Endothelial cell of umbilical vein (primary cell): Measurements from ENCODE around the gene SPC25. TPM values are rescaled to one million over a fixed set of nuclear protein-coding genes. Genes with fewer than 3 reads are reported as not detected.

Source experiments
- BruUV-seq: library from RNA; stranded (reverse); fragments of 400-500 nt; replicated peaks from 2 replicates; lab custom pipeline; 2021; lab: Mats Ljungman, UMichigan
- CTCF ChIA-PET: fragments of 300-600, 350-600 bp; sonication (Branson Sonifier 250); formaldehyde crosslinking; loops from one replicate; lab custom pipeline; 2021; ENCODE audit warnings: antibody characterized with exemption, inconsistent platforms; lab: Charles Lee
- POLR2A ChIA-PET: fragments of 300-600, 350-600 bp; sonication (Branson Sonifier 250); formaldehyde crosslinking; loops from one replicate; lab custom pipeline; 2021; ENCODE audit warnings: antibody characterized with exemption, inconsistent platforms; lab: Charles Lee
- DNase-seq: peaks from one replicate; pipeline ENCODE4 v3.0.0-alpha.2; 2011; ENCODE audit warnings: low read depth, low spot score
- FAIRE-seq: peaks from 2 replicates; lab custom pipeline; 2011; peaks lifted over from hg19 to GRCh38; lab: Jason Lieb, UNC
- H2AFZ ChIP-seq: 2 replicates; pipeline ENCODE4 v1.6.0; 2012; ENCODE audit warnings: low read depth, low read length, control low read depth, inconsistent platforms
- H3K27ac ChIP-seq: 2 replicates; pipeline ENCODE4 v1.5.1; 2011; ENCODE audit warnings: low read depth, mild to moderate bottlenecking, control low read depth, low read length, moderate library complexity; ENCODE audit not compliant: insufficient read depth
- H3K27me3 ChIP-seq, 2 experiments: 2 replicates each; pipeline versions ENCODE4 v1.6.0 to v1.6.1; 2011; ENCODE audit warnings: low read length in 2 of 2, mixed read lengths in 1 of 2; ENCODE audit not compliant: control insufficient read depth in 2 of 2, insufficient read depth in 2 of 2
- H3K36me3 ChIP-seq, 2 experiments: 2 replicates in 1 of 2; 3 replicates in 1 of 2; pipeline ENCODE4 v1.5.1; 2011; ENCODE audit warnings: low read length in 2 of 2, mild to moderate bottlenecking in 1 of 2, moderate library complexity in 1 of 2; ENCODE audit not compliant: control insufficient read depth in 2 of 2, insufficient read depth in 2 of 2; ENCODE audit errors: extremely low read depth in 1 of 2
- H3K4me1 ChIP-seq: 3 replicates; pipeline ENCODE4 v1.5.1; 2011; ENCODE audit warnings: mild to moderate bottlenecking, low read length; ENCODE audit not compliant: control insufficient read depth, insufficient read depth; ENCODE audit errors: extremely low read depth
- H3K4me2 ChIP-seq: 2 replicates; pipeline ENCODE4 v1.6.1; 2011; ENCODE audit warnings: low read length, control low read depth, mixed read lengths; ENCODE audit not compliant: insufficient read depth
- H3K4me3 ChIP-seq, 3 experiments: fragments of 200-600 bp in 1 of 3; sonication (generic), shearing (Covaris generic) in 1 of 3; replicated peaks in 1 of 3; 2 replicates each; pipeline ENCODE4 v1.5.1; 2011 to 2016; ENCODE audit warnings: control low read depth in 3 of 3, low read length in 3 of 3, mild to moderate bottlenecking in 2 of 3, inconsistent platforms in 1 of 3, low read depth in 1 of 3, moderate library complexity in 1 of 3; ENCODE audit not compliant: insufficient read depth in 1 of 3
- H3K79me2 ChIP-seq: 2 replicates; pipeline ENCODE4 v1.6.0; 2012; ENCODE audit warnings: low read length, inconsistent platforms; ENCODE audit not compliant: control insufficient read depth, insufficient read depth
- H3K9ac ChIP-seq: replicated peaks from 2 replicates; pipeline ENCODE3; 2011; ENCODE audit warnings: low read length, control low read depth; ENCODE audit not compliant: insufficient read depth; ENCODE audit errors: extremely low read depth
- H3K9me1 ChIP-seq: replicated peaks from 3 replicates; pipeline ENCODE4 v1.6.0; 2011; ENCODE audit warnings: mild to moderate bottlenecking, low read length; ENCODE audit not compliant: control insufficient read depth, insufficient read depth; ENCODE audit errors: extremely low read depth
- H3K9me3 ChIP-seq: replicated peaks from 2 replicates; pipeline ENCODE4 v1.5.1; 2012; ENCODE audit warnings: low read length, inconsistent platforms; ENCODE audit not compliant: control insufficient read depth, insufficient read depth
- H4K20me1 ChIP-seq: replicated peaks from 2 replicates; pipeline ENCODE3; 2011; ENCODE audit warnings: mild to moderate bottlenecking, low read length; ENCODE audit not compliant: control insufficient read depth, insufficient read depth; ENCODE audit errors: extremely low read depth
- EZH2 ChIP-seq: IDR thresholded peaks from 2 replicates; pipeline ENCODE4 v1.6.1; 2012; ENCODE audit warnings: borderline replicate concordance, low read depth, mild to moderate bottlenecking, moderate library complexity, low read length, inconsistent platforms; ENCODE audit not compliant: severe bottlenecking
- FOS ChIP-seq: IDR thresholded peaks from 2 replicates; pipeline ENCODE4 v1.6.1; 2011; ENCODE audit warnings: mild to moderate bottlenecking, low read length, moderate library complexity, borderline replicate concordance; ENCODE audit not compliant: insufficient read depth
- GATA2 ChIP-seq: IDR thresholded peaks from 2 replicates; pipeline ENCODE4 v1.7.0; 2011; ENCODE audit warnings: low read depth, mild to moderate bottlenecking, moderate library complexity, mixed read lengths, low read length; ENCODE audit not compliant: insufficient read length, insufficient read depth
- JUN ChIP-seq: IDR thresholded peaks from 2 replicates; pipeline ENCODE4 v1.6.1; 2011; ENCODE audit warnings: borderline replicate concordance, low read depth; ENCODE audit not compliant: insufficient read length, insufficient read depth
- MYC ChIP-seq: IDR thresholded peaks from one replicate; pipeline ENCODE4 v1.6.1; 2011; ENCODE audit warnings: mild to moderate bottlenecking, low read depth, low read length
- POLR2A ChIP-seq: IDR thresholded peaks from 2 replicates; pipeline ENCODE4 v1.6.1; 2012; ENCODE audit warnings: low read depth, mild to moderate bottlenecking, control low read depth, low read length
- POLR2AphosphoS5 ChIP-seq: IDR thresholded peaks from 2 replicates; pipeline ENCODE4 v1.6.1; 2012; ENCODE audit warnings: low read depth, mild to moderate bottlenecking, control low read depth, low read length, moderate library complexity; ENCODE audit not compliant: insufficient read depth
- dilution Hi-C: fragments of 300-500 bp; cut with MboI; formaldehyde crosslinking; loops from one replicate; pipeline ENCODE4 v1.15.0; 2019; ENCODE audit warnings: low sequenced_read_pairs; ENCODE audit not compliant: extremely low pct_ligation_motif_present
- intact Hi-C: fragments of 100-400 bp; cut with micrococcal nuclease; formaldehyde crosslinking; loops from one replicate; pipeline ENCODE4 v1.10.0; 2022
- polyA plus RNA-seq, 4 experiments: library from polyadenylated mRNA; depleted of rRNA in 3 of 4; stranded (reverse) in 3 of 4; unstranded in 1 of 4; fragments of >200 nt; gene quantifications; 2 replicates each; pipeline versions ENCODE4 v1.2.1 to v1.2.3, GENCODE V29; 2011 to 2012; ENCODE audit warnings: missing spikeins in 1 of 4
- total RNA-seq: library from RNA; stranded (reverse); gene quantifications from 2 replicates; pipeline ENCODE4 v1.2.3, GENCODE V29; 2021
- TF ChIP-seq, protein P1 (sequence below): IDR thresholded peaks from 2 replicates; pipeline ENCODE4 v1.6.1; 2011; ENCODE audit not compliant: insufficient read depth, insufficient read length
- TF ChIP-seq, protein P2 (sequence below), 2 donors: IDR thresholded peaks; 1 replicate in 1 of 2; 2 replicates in 1 of 2; pipeline ENCODE4 v1.5.1; 2011; ENCODE audit warnings: low read length in 2 of 2, mild to moderate bottlenecking in 2 of 2, moderate library complexity in 2 of 2, control low read depth in 1 of 2, inconsistent platforms in 1 of 2, low read depth in 1 of 2; ENCODE audit not compliant: insufficient read depth in 1 of 2; ENCODE audit errors: extremely low read depth in 1 of 2

SPC25 gene
- total and polyA plus RNA-seq, 2 donors (not counting 3 experiments of a cell fraction or from before 2014, with no cell fraction given), result 10.1 to 24.2 TPM

DNA sequence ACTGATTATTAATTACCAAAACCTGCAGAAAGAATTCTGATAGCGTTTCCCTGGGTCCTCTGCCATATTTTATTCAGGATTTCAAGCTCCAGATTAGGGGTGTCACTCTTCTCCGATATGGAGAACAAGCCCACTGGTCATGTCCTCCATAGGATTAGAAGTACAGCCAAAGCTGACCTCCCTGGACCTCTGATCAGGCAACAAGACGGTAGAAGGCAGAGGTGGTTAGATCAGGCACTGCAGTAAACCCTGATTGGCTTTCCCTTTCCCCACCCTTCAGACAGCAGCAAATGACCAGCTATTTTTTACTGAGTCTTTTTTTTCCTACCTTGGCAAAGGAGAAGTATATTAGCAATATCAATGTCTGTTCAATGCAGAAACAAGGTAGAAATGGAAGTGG lies 37.7 kb downstream of the SPC25 start:
- Histone ChIP-seq H3K27me3 (no peaks in the 10 kb centered on the region), H3K4me2 (no peak overlapping the region), H3K36me3 (no peaks in the 10 kb centered on the region), H3K79me2 (no peaks in the 10 kb centered on the region), H2AFZ (no peak overlapping the region), H3K9ac (no peak overlapping the region), H3K9me3 (no peaks in the 10 kb centered on the region), H3K4me1 (peaks cover 2% of the 10 kb centered on the region), H3K4me3 (no peak overlapping the region), H4K20me1 (no peaks in the 10 kb centered on the region), H3K27ac (no peak overlapping the region), H3K9me1 (no peaks in the 10 kb centered on the region)
- ChIA-PET CTCF (no interaction called here), POLR2A (no interaction called here)
- no TSS peak for BruUV-seq
- TF ChIP-seq FOS (no peak), POLR2A (no peak)
- TF ChIP-seq, protein P1, sequence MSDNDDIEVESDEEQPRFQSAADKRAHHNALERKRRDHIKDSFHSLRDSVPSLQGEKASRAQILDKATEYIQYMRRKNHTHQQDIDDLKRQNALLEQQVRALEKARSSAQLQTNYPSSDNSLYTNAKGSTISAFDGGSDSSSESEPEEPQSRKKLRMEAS, result no peak
- intact Hi-C loops, result no loop called here
- DNase-seq, result no peak
- dilution Hi-C loops, result no loop called here
- no peak for FAIRE-seq

GRCh38 chr2:168851674-168852320 lies 38.4 kb downstream of the SPC25 start:
- Histone ChIP-seq H3K4me1 (peaks cover 2% of the 10 kb centered on the region), H3K36me3 (no peaks in the 10 kb centered on the region), H4K20me1 (no peaks in the 10 kb centered on the region), H3K79me2 (no peaks in the 10 kb centered on the region), H3K27me3 (no peaks in the 10 kb centered on the region), H3K4me3 (no peak overlapping the region), H3K27ac (no peak overlapping the region), H3K9ac (no peak overlapping the region), H3K9me3 (no peaks in the 10 kb centered on the region), H2AFZ (no peak overlapping the region), H3K9me1 (no peaks in the 10 kb centered on the region), H3K4me2 (no peak overlapping the region)
- POLR2A ChIA-PET, result no interaction called here
- dilution Hi-C loops (no loop called here), intact Hi-C loops (loop anchor here (1.0 kb wide), 1 partner anchor 39 kb away; the partner anchor contains the start of gene SPC25)
- BruUV-seq, result no TSS peak
- DNase-seq (peak; percentile 91), FAIRE-seq (peak; percentile 81)
- TF ChIP-seq POLR2A (no peak), GATA2 (peak; percentile 53), MYC (no peak), JUN (peak; percentile 7), FOS (peak; percentile 76), POLR2AphosphoS5 (peak; percentile 32), EZH2 (no peak)
- TF ChIP-seq, protein P2, sequence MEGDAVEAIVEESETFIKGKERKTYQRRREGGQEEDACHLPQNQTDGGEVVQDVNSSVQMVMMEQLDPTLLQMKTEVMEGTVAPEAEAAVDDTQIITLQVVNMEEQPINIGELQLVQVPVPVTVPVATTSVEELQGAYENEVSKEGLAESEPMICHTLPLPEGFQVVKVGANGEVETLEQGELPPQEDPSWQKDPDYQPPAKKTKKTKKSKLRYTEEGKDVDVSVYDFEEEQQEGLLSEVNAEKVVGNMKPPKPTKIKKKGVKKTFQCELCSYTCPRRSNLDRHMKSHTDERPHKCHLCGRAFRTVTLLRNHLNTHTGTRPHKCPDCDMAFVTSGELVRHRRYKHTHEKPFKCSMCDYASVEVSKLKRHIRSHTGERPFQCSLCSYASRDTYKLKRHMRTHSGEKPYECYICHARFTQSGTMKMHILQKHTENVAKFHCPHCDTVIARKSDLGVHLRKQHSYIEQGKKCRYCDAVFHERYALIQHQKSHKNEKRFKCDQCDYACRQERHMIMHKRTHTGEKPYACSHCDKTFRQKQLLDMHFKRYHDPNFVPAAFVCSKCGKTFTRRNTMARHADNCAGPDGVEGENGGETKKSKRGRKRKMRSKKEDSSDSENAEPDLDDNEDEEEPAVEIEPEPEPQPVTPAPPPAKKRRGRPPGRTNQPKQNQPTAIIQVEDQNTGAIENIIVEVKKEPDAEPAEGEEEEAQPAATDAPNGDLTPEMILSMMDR (IDR thresholded peaks at IDR 0.05; ENCODE audit: extremely low read depth in 1 of 2, insufficient read depth in 1 of 2, low read depth in 1 of 2, low read length in 2 of 2), result no peak
- CTCF ChIA-PET, result no interaction called here
